GM23338 (cell line): ENCODE results near the gene KCNK4. TPM values are rescaled to one million over a fixed set of nuclear protein-coding genes. Genes with fewer than 3 reads are reported as not detected.

ENCODE experiments used
- ATAC-seq: fragments of 200-7000 bp; cut with Tn5 transposase; 3 replicates; pipeline ENCODE4 v1.9.1; 2020
- DNase-seq: peaks from one replicate; pipeline ENCODE4 v3.0.0-alpha.2; 2015; ENCODE audit warnings: low spot score
- H2AFZ ChIP-seq: fragments of 200-600 bp; sonication (generic); 2 replicates; pipeline ENCODE4 v1.8.0; 2016; ENCODE audit warnings: antibody characterized with exemption, mild to moderate bottlenecking, moderate library complexity
- H3F3A ChIP-seq: fragments of 200-600 bp; sonication (generic); replicated peaks from 2 replicates; pipeline ENCODE4 v1.8.0; 2017; ENCODE audit warnings: antibody characterized with exemption, mixed run types, low read depth
- H3K27ac ChIP-seq: fragments of 200-600 bp; sonication (generic); 2 replicates; pipeline ENCODE4 v1.6.1; 2016; ENCODE audit warnings: low read depth
- H3K27me3 ChIP-seq: fragments of 200-600 bp; sonication (generic); 2 replicates; pipeline ENCODE4 v1.8.0; 2016; ENCODE audit warnings: mild to moderate bottlenecking, mixed run types, moderate library complexity; ENCODE audit not compliant: insufficient read depth
- H3K36me3 ChIP-seq: fragments of 200-600 bp; sonication (generic); 2 replicates; pipeline ENCODE4 v1.8.0; 2016; ENCODE audit warnings: mild to moderate bottlenecking; ENCODE audit not compliant: insufficient read depth
- H3K4me1 ChIP-seq: fragments of 200-600 bp; sonication (generic); 2 replicates; pipeline ENCODE4 v1.8.0; 2016; ENCODE audit warnings: mild to moderate bottlenecking, moderate library complexity; ENCODE audit not compliant: insufficient read depth
- H3K4me2 ChIP-seq: fragments of 200-600 bp; sonication (generic); 2 replicates; pipeline ENCODE4 v1.7.1; 2017; ENCODE audit warnings: mixed run types
- H3K4me3 ChIP-seq: fragments of 200-600 bp; sonication (generic); 2 replicates; pipeline ENCODE4 v1.6.1; 2016; ENCODE audit warnings: mixed run types
- H3K79me2 ChIP-seq: fragments of 200-600 bp; sonication (generic); replicated peaks from 2 replicates; pipeline ENCODE4 v1.8.0; 2017; ENCODE audit warnings: mild to moderate bottlenecking; ENCODE audit not compliant: insufficient read depth
- H3K9me2 ChIP-seq: fragments of 200-600 bp; sonication (generic); 2 replicates; pipeline ENCODE4 v1.8.0; 2017; ENCODE audit not compliant: insufficient read depth
- H4K20me1 ChIP-seq: fragments of 200-600 bp; sonication (generic); replicated peaks from 2 replicates; pipeline ENCODE4 v1.8.0; 2017; ENCODE audit warnings: mild to moderate bottlenecking; ENCODE audit not compliant: insufficient read depth
- H3K27ac Mint-ChIP-seq: 2 replicates; pipeline ENCODE4 v1.8.0; 2020; ENCODE audit warnings: inconsistent platforms, mild to moderate bottlenecking, moderate library complexity, mixed read lengths
- H3K27me3 Mint-ChIP-seq: 3 replicates; pipeline ENCODE4 v1.8.0; 2022; ENCODE audit warnings: low read depth, mild to moderate bottlenecking, moderate library complexity, mixed read lengths, inconsistent platforms; ENCODE audit not compliant: insufficient read depth, poor library complexity
- H3K36me3 Mint-ChIP-seq: 3 replicates; pipeline ENCODE4 v1.8.0; 2021; ENCODE audit warnings: low read depth, mild to moderate bottlenecking, inconsistent platforms, moderate library complexity, mixed read lengths
- H3K4me1 Mint-ChIP-seq: 3 replicates; pipeline ENCODE4 v1.8.0; 2020; ENCODE audit warnings: mild to moderate bottlenecking, inconsistent platforms, mixed read lengths
- H3K4me3 Mint-ChIP-seq: 3 replicates; pipeline ENCODE4 v1.8.0; 2021; ENCODE audit warnings: moderate library complexity, mild to moderate bottlenecking, inconsistent platforms, mixed read lengths
- H3K9me3 Mint-ChIP-seq: 3 replicates; pipeline ENCODE4 v1.8.0; 2020; ENCODE audit warnings: moderate library complexity, mild to moderate bottlenecking, inconsistent platforms, mixed read lengths
- CREB1 ChIP-seq: fragments of 250-450 bp; sonication (Bioruptor Pico); IDR thresholded peaks from 2 replicates; pipeline ENCODE4 v1.5.0; 2020; ENCODE audit warnings: low read depth, mild to moderate bottlenecking, moderate library complexity
- EZH2 ChIP-seq: fragments of 200-600 bp; sonication (generic); IDR thresholded peaks from one replicate; pipeline ENCODE4 v1.8.0; 2017; ENCODE audit warnings: antibody characterized with exemption, mild to moderate bottlenecking, low read depth; ENCODE audit not compliant: unreplicated experiment
- EZH2phosphoT487 ChIP-seq: fragments of 200-600 bp; sonication (generic); IDR thresholded peaks from one replicate; pipeline ENCODE4 v1.8.1; 2018; ENCODE audit warnings: antibody characterized with exemption; ENCODE audit not compliant: unreplicated experiment
- NANOG ChIP-seq: IDR thresholded peaks from 2 replicates; pipeline ENCODE4 v1.6.1; 2016; ENCODE audit warnings: antibody characterized with exemption, borderline replicate concordance
- POLR2AphosphoS5 ChIP-seq: IDR thresholded peaks from 2 replicates; pipeline ENCODE4 v1.6.1; 2016; ENCODE audit warnings: antibody characterized with exemption, low read depth
- STAT1 ChIP-seq: IDR thresholded peaks from one replicate; pipeline ENCODE4 v1.6.1; 2016; ENCODE audit warnings: antibody characterized with exemption; ENCODE audit not compliant: unreplicated experiment
- ZNF114 ChIP-seq: fragments of 250-450 bp; sonication (Bioruptor Pico); IDR thresholded peaks from 2 replicates; pipeline ENCODE4 v1.5.0; 2020; ENCODE audit warnings: mild to moderate bottlenecking, moderate library complexity
- polyA plus RNA-seq: library from polyadenylated mRNA; unstranded; fragments of >200 nt; fragmentation: Nextera tagmentation; extraction: Ambion mirVana; gene quantifications from 2 replicates; pipeline ENCODE4 v1.2.1, GENCODE V29; 2016
- total RNA-seq: library from RNA; depleted of rRNA; stranded (reverse); fragments of >200 nt; shearing (Covaris generic); gene quantifications from 2 replicates; pipeline ENCODE4 v1.2.3, GENCODE V29; 2014
- TF ChIP-seq, protein P1 (sequence below): IDR thresholded peaks from 2 replicates; pipeline ENCODE4 v1.6.1; 2016; ENCODE audit warnings: antibody characterized with exemption
- TF ChIP-seq, protein P2 (sequence below): fragments of 250-450 bp; sonication (Bioruptor Pico); IDR thresholded peaks from 2 replicates; pipeline ENCODE4 v1.5.0; 2020; ENCODE audit warnings: mild to moderate bottlenecking, moderate library complexity
- TF ChIP-seq, protein P3 (sequence below), 2 experiments: fragments of 200-600 bp in 1 of 2; sonication (generic) in 1 of 2; conservative IDR thresholded peaks; 2 replicates each; pipeline versions ENCODE4 v1.5.1 to v1.6.1; 2016 to 2017; ENCODE audit warnings: antibody characterized with exemption in 2 of 2, low read depth in 2 of 2, mild to moderate bottlenecking in 2 of 2, moderate library complexity in 1 of 2
- TF ChIP-seq, protein P4 (sequence below): IDR thresholded peaks from one replicate; pipeline ENCODE4 v1.6.1; 2018; ENCODE audit warnings: antibody characterized with exemption; ENCODE audit not compliant: unreplicated experiment

The KCNK4 gene
- total and polyA plus RNA-seq, 2 experiments from 2014 or later, result 1.0 TPM; not detected in 1

DNA sequence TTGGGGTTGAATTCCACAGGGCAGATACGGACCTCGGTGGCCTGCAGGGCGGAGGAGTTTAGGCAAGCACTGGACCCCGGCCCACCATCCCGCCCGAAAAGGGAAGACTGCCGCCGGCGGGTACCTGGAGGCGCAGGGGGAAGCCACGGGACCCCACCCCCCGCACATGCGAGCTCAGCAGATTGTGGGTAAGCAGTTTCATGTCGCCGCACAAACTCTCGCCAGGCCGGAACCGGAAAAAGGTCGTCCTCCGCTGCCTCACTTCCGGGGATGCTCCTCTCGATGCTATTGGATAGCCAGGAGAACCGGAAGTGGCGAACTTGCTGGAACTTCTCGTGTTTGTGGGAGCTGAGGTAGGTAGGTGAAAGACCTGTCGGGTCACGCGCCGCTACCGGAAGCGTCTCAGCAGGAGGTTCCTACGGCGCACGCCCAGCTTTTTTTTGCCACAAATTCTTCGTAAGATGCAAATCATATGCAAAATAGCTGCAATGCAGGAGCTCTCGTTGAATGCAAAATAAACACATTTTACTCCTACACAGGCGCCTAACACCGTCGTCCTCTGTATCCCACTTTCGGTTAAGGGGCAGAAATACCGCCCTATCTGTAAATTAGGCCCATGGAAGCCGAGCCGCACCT is 26.3 kb downstream of the KCNK4 start, which contains the start of gene TRMT112:
Gene TRMT112, minus strand, starts transcription at position 235 of the 636 bp plus-strand sequence. Its CDS starts 33 bp downstream, at position 202.
- H3K27ac ChIP-seq, result peak within 1 kb of the TSS; percentile 93
- H3K4me2 ChIP-seq, result peak within 1 kb of the TSS; percentile 74
- peaks cover 17% of the 10 kb centered on the region; the same call in 1 of the 2 replicates for H3F3A ChIP-seq
- peaks cover 18% of the 10 kb centered on the region for H3K79me2 ChIP-seq
- DNase-seq (peak; percentile 98), ATAC-seq (peak; percentile 82)
- TF ChIP-seq ZNF114 (CRISPR knock-in tag) (no peak), POLR2AphosphoS5 (peak; percentile 85), EZH2 (no peak), EZH2phosphoT487 (no peak), STAT1 (no peak), CREB1 (CRISPR knock-in tag) (peak; percentile 78; the same call in 1 of the 2 replicates), NANOG (no peak)
- TF ChIP-seq, protein P1, sequence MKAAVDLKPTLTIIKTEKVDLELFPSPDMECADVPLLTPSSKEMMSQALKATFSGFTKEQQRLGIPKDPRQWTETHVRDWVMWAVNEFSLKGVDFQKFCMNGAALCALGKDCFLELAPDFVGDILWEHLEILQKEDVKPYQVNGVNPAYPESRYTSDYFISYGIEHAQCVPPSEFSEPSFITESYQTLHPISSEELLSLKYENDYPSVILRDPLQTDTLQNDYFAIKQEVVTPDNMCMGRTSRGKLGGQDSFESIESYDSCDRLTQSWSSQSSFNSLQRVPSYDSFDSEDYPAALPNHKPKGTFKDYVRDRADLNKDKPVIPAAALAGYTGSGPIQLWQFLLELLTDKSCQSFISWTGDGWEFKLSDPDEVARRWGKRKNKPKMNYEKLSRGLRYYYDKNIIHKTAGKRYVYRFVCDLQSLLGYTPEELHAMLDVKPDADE, result peak; percentile 84
- TF ChIP-seq, protein P2, sequence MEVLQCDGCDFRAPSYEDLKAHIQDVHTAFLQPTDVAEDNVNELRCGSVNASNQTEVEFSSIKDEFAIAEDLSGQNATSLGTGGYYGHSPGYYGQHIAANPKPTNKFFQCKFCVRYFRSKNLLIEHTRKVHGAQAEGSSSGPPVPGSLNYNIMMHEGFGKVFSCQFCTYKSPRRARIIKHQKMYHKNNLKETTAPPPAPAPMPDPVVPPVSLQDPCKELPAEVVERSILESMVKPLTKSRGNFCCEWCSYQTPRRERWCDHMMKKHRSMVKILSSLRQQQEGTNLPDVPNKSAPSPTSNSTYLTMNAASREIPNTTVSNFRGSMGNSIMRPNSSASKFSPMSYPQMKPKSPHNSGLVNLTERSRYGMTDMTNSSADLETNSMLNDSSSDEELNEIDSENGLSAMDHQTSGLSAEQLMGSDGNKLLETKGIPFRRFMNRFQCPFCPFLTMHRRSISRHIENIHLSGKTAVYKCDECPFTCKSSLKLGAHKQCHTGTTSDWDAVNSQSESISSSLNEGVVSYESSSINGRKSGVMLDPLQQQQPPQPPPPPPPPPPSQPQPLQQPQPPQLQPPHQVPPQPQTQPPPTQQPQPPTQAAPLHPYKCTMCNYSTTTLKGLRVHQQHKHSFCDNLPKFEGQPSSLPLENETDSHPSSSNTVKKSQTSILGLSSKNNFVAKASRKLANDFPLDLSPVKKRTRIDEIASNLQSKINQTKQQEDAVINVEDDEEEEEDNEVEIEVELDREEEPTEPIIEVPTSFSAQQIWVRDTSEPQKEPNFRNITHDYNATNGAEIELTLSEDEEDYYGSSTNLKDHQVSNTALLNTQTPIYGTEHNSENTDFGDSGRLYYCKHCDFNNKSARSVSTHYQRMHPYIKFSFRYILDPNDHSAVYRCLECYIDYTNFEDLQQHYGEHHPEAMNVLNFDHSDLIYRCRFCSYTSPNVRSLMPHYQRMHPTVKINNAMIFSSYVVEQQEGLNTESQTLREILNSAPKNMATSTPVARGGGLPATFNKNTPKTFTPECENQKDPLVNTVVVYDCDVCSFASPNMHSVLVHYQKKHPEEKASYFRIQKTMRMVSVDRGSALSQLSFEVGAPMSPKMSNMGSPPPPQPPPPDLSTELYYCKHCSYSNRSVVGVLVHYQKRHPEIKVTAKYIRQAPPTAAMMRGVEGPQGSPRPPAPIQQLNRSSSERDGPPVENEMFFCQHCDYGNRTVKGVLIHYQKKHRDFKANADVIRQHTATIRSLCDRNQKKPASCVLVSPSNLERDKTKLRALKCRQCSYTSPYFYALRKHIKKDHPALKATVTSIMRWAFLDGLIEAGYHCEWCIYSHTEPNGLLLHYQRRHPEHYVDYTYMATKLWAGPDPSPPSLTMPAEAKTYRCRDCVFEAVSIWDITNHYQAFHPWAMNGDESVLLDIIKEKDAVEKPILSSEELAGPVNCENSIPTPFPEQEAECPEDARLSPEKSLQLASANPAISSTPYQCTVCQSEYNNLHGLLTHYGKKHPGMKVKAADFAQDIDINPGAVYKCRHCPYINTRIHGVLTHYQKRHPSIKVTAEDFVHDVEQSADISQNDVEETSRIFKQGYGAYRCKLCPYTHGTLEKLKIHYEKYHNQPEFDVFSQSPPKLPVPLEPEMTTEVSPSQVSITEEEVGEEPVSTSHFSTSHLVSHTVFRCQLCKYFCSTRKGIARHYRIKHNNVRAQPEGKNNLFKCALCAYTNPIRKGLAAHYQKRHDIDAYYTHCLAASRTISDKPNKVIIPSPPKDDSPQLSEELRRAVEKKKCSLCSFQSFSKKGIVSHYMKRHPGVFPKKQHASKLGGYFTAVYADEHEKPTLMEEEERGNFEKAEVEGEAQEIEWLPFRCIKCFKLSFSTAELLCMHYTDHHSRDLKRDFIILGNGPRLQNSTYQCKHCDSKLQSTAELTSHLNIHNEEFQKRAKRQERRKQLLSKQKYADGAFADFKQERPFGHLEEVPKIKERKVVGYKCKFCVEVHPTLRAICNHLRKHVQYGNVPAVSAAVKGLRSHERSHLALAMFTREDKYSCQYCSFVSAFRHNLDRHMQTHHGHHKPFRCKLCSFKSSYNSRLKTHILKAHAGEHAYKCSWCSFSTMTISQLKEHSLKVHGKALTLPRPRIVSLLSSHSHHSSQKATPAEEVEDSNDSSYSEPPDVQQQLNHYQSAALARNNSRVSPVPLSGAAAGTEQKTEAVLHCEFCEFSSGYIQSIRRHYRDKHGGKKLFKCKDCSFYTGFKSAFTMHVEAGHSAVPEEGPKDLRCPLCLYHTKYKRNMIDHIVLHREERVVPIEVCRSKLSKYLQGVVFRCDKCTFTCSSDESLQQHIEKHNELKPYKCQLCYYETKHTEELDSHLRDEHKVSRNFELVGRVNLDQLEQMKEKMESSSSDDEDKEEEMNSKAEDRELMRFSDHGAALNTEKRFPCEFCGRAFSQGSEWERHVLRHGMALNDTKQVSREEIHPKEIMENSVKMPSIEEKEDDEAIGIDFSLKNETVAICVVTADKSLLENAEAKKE (CRISPR knock-in tag), result no peak
- TF ChIP-seq, protein P3, sequence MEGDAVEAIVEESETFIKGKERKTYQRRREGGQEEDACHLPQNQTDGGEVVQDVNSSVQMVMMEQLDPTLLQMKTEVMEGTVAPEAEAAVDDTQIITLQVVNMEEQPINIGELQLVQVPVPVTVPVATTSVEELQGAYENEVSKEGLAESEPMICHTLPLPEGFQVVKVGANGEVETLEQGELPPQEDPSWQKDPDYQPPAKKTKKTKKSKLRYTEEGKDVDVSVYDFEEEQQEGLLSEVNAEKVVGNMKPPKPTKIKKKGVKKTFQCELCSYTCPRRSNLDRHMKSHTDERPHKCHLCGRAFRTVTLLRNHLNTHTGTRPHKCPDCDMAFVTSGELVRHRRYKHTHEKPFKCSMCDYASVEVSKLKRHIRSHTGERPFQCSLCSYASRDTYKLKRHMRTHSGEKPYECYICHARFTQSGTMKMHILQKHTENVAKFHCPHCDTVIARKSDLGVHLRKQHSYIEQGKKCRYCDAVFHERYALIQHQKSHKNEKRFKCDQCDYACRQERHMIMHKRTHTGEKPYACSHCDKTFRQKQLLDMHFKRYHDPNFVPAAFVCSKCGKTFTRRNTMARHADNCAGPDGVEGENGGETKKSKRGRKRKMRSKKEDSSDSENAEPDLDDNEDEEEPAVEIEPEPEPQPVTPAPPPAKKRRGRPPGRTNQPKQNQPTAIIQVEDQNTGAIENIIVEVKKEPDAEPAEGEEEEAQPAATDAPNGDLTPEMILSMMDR (conservative IDR thresholded peaks at IDR 0.05; ENCODE audit: low read depth in 2 of 2), result no peak
- TF ChIP-seq, protein P4, sequence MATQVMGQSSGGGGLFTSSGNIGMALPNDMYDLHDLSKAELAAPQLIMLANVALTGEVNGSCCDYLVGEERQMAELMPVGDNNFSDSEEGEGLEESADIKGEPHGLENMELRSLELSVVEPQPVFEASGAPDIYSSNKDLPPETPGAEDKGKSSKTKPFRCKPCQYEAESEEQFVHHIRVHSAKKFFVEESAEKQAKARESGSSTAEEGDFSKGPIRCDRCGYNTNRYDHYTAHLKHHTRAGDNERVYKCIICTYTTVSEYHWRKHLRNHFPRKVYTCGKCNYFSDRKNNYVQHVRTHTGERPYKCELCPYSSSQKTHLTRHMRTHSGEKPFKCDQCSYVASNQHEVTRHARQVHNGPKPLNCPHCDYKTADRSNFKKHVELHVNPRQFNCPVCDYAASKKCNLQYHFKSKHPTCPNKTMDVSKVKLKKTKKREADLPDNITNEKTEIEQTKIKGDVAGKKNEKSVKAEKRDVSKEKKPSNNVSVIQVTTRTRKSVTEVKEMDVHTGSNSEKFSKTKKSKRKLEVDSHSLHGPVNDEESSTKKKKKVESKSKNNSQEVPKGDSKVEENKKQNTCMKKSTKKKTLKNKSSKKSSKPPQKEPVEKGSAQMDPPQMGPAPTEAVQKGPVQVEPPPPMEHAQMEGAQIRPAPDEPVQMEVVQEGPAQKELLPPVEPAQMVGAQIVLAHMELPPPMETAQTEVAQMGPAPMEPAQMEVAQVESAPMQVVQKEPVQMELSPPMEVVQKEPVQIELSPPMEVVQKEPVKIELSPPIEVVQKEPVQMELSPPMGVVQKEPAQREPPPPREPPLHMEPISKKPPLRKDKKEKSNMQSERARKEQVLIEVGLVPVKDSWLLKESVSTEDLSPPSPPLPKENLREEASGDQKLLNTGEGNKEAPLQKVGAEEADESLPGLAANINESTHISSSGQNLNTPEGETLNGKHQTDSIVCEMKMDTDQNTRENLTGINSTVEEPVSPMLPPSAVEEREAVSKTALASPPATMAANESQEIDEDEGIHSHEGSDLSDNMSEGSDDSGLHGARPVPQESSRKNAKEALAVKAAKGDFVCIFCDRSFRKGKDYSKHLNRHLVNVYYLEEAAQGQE, result no peak
- peaks cover 3% of the 10 kb centered on the region; the same call in 1 of the 2 replicates for H3K36me3 ChIP-seq
- peak within 1 kb of the TSS; percentile 87 for H2AFZ ChIP-seq
- Mint-ChIP-seq H3K36me3 (peaks cover 55% of the 10 kb centered on the region), H3K27me3 (peaks cover 31% of the 10 kb centered on the region), H3K4me3 (peak within 1 kb of the TSS; percentile 98), H3K9me3 (no peaks in the 10 kb centered on the region; the same call in 1 of the 3 replicates), H3K27ac (peak within 1 kb of the TSS; percentile 100), H3K4me1 (peaks cover 19% of the 10 kb centered on the region)
- H4K20me1 ChIP-seq, result no peaks in the 10 kb centered on the region; the same call in 1 of the 2 replicates
- H3K4me3 ChIP-seq, result peak within 1 kb of the TSS; percentile 82
- H3K9me2 ChIP-seq, result no peaks in the 10 kb centered on the region
- peaks cover 12% of the 10 kb centered on the region for H3K4me1 ChIP-seq
- no peaks in the 10 kb centered on the region for H3K27me3 ChIP-seq
